Osteoblast (primary cell): ENCODE data around the gene ETV3. TPM values are rescaled to one million over a fixed set of nuclear protein-coding genes. Genes with fewer than 3 reads are reported as not detected.

Experiments used
- DNase-seq: peaks from one replicate; pipeline ENCODE4 v3.0.0; 2011; ENCODE audit warnings: low spot score, mixed read lengths; ENCODE audit not compliant: insufficient read length; ENCODE audit errors: missing footprints
- H2AFZ ChIP-seq: 2 replicates; pipeline ENCODE4 v1.6.0; 2011; ENCODE audit warnings: mild to moderate bottlenecking, low read length
- H3K27ac ChIP-seq: 2 replicates; pipeline ENCODE4 v1.5.1; 2011; ENCODE audit warnings: mild to moderate bottlenecking, low read depth, low read length, moderate library complexity
- H3K27me3 ChIP-seq: 2 replicates; pipeline ENCODE4 v1.6.0; 2012; ENCODE audit warnings: mild to moderate bottlenecking, control low read depth, inconsistent platforms, low read length, moderate library complexity; ENCODE audit not compliant: insufficient read depth
- H3K36me3 ChIP-seq: 2 replicates; pipeline ENCODE4 v1.5.1; 2011; ENCODE audit warnings: mild to moderate bottlenecking, low read length, control low read depth, moderate library complexity; ENCODE audit not compliant: insufficient read depth
- H3K4me1 ChIP-seq: 2 replicates; pipeline ENCODE4 v1.5.1; 2011; ENCODE audit warnings: mild to moderate bottlenecking, low read length, control low read depth, moderate library complexity; ENCODE audit not compliant: insufficient read depth
- H3K4me2 ChIP-seq: 2 replicates; pipeline ENCODE4 v1.6.0; 2011; ENCODE audit warnings: mild to moderate bottlenecking, low read length; ENCODE audit not compliant: insufficient read depth
- H3K4me3 ChIP-seq: fragments of 200-600 bp; sonication (generic); 3 replicates; pipeline ENCODE4 v1.5.1; 2012; ENCODE audit warnings: mild to moderate bottlenecking, low read length, inconsistent platforms; ENCODE audit not compliant: insufficient read depth
- H3K79me2 ChIP-seq: 2 replicates; pipeline ENCODE4 v1.6.0; 2012; ENCODE audit warnings: mild to moderate bottlenecking, low read length, control low read depth, inconsistent platforms; ENCODE audit not compliant: insufficient read depth
- H3K9me3 ChIP-seq: 2 replicates; pipeline ENCODE4 v1.5.1; 2011; ENCODE audit warnings: low read depth, low read length, control low read depth
- H4K20me1 ChIP-seq: 2 replicates; pipeline ENCODE4 v1.6.0; 2012; ENCODE audit warnings: mild to moderate bottlenecking, low read length, control low read depth; ENCODE audit not compliant: insufficient read depth
- CTCF ChIP-seq: IDR thresholded peaks from 2 replicates; pipeline ENCODE4 v1.5.1; 2011; ENCODE audit warnings: mild to moderate bottlenecking, low read depth, low read length, moderate library complexity; ENCODE audit errors: extremely low read depth
- total RNA-seq: library from RNA; depleted of rRNA; stranded (reverse); fragments of >200 nt; gene quantifications from 2 replicates; pipeline ENCODE4 v1.2.3, GENCODE V29; 2012

Gene ETV3
- total RNA-seq, 1 donor, result 14.8 TPM

DNA sequence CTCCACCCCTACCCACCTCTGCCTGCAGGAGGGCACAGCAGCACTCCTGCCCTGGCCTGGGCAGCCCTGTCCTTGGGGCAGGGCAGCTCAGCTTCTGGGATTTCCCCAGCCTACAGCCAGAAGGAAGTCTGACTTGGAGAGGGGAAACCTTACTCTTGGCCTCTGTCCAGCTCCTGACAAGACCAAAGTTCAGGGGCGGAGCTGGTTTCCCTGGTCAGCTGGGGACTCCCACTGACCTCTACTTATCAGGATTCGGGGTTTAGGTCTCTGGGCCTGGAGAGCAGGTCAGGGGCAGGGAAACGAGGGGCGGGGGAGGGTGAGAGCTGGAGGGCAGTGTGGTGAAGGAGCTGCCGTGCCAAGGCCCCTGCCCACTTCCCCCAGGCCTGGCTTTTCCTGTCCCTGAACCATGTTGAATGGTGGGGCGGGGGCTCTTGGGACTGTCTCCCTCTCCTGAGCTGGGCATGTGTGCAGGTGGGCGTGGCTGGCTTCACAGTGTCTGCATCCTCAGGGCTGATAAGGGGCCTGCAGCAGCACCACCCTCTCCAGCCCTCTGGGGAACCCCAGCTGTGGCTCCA, 16.8 kb upstream of the ETV3 start:
- H4K20me1 ChIP-seq, result no peaks in the 10 kb centered on the region
- no peaks in the 10 kb centered on the region for H3K36me3 ChIP-seq
- H3K79me2 ChIP-seq, result no peaks in the 10 kb centered on the region
- no peaks in the 10 kb centered on the region for H3K27me3 ChIP-seq
- no peaks in the 10 kb centered on the region for H3K9me3 ChIP-seq
- no peak for TF ChIP-seq CTCF
- H3K4me2 ChIP-seq, result no peak overlapping the region
- H3K4me3 ChIP-seq, result no peak overlapping the region
- DNase-seq, result no peak
- H2AFZ ChIP-seq, result no peak overlapping the region
- peaks cover 21% of the 10 kb centered on the region for H3K4me1 ChIP-seq
- H3K27ac ChIP-seq, result no peak overlapping the region

DNA sequence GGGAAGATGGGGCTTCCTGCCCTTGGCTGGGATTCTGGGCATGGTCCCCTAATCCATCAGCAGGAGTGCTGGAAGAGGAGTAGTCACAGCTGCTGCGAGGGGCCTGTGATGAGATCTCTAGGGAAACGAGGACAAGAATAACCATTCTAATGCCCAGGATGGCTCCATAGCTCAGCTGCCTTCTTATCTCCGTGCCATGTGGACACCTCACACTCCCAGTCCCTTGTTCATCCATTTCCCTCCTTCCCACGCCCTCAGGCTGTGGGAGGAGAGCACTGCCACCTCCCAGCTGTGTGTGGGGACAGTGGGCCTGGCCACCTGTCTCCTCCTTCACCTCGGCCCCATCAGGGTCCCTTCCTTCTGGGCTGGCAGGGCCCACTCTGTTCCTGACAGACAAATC, 16.1 kb upstream of the ETV3 start:
- no peak for TF ChIP-seq CTCF
- Histone ChIP-seq H3K27ac (no peak overlapping the region), H2AFZ (no peak overlapping the region)

GRCh38 chr1:157153746-157154145, 15.6 kb upstream of the ETV3 start:
- no peak for TF ChIP-seq CTCF
- Histone ChIP-seq H3K4me3 (no peak overlapping the region), H3K4me2 (no peak overlapping the region), H4K20me1 (no peaks in the 10 kb centered on the region), H2AFZ (no peak overlapping the region), H3K79me2 (no peaks in the 10 kb centered on the region), H3K27me3 (no peaks in the 10 kb centered on the region), H3K36me3 (no peaks in the 10 kb centered on the region), H3K4me1 (peaks cover 22% of the 10 kb centered on the region), H3K9me3 (no peaks in the 10 kb centered on the region), H3K27ac (no peak overlapping the region)
- DNase-seq, result no peak

More for the DNA sequence above, 16.1 kb upstream of the ETV3 start:
- Histone ChIP-seq H3K4me3 (no peak overlapping the region), H3K4me2 (no peak overlapping the region), H3K36me3 (no peaks in the 10 kb centered on the region), H3K79me2 (no peaks in the 10 kb centered on the region), H3K27me3 (no peaks in the 10 kb centered on the region), H4K20me1 (no peaks in the 10 kb centered on the region), H3K9me3 (no peaks in the 10 kb centered on the region), H3K4me1 (peaks cover 21% of the 10 kb centered on the region)
- DNase-seq, result no peak

GRCh38 chr1:157152510-157152909, 14.3 kb upstream of the ETV3 start:
- H2AFZ ChIP-seq, result no peak overlapping the region
- H3K4me2 ChIP-seq, result no peak overlapping the region
- H3K27me3 ChIP-seq, result no peaks in the 10 kb centered on the region
- H3K36me3 ChIP-seq, result no peaks in the 10 kb centered on the region
- no peaks in the 10 kb centered on the region for H3K79me2 ChIP-seq
- H3K27ac ChIP-seq, result no peak overlapping the region
- no peaks in the 10 kb centered on the region for H4K20me1 ChIP-seq
- TF ChIP-seq CTCF, result no peak
- DNase-seq, result no peak
- no peaks in the 10 kb centered on the region for H3K9me3 ChIP-seq
- peaks cover 25% of the 10 kb centered on the region for H3K4me1 ChIP-seq
- no peak overlapping the region for H3K4me3 ChIP-seq
